HL-60 (cell line): ENCODE data around the gene DCAF17.

Source experiments
- DNase-seq, 2 experiments: peaks; one replicate each; pipeline ENCODE4 v3.0.0-alpha.2; 2010 to 2020; ENCODE audit warnings: low read depth in 1 of 2, low spot score in 1 of 2
- H3K27ac ChIP-seq: fragments of 250-450 bp; sonication (Bioruptor Pico); replicated peaks from 2 replicates; pipeline ENCODE4 v1.5.1; 2020; ENCODE audit warnings: mild to moderate bottlenecking, moderate library complexity
- H3K27me3 ChIP-seq: fragments of 250-450 bp; sonication (Bioruptor Pico); 2 replicates; pipeline ENCODE4 v1.5.1; 2021; ENCODE audit warnings: mild to moderate bottlenecking, moderate library complexity; ENCODE audit not compliant: insufficient read depth, poor library complexity, severe bottlenecking
- H3K4me3 ChIP-seq: replicated peaks from 2 replicates; pipeline ENCODE4 v1.5.1; 2011; ENCODE audit warnings: mild to moderate bottlenecking, control low read depth, low read length; ENCODE audit not compliant: insufficient read depth
- CTCF ChIP-seq: IDR thresholded peaks from one replicate; pipeline ENCODE4 v1.5.1; 2011; ENCODE audit warnings: low read length, control low read depth, inconsistent platforms; ENCODE audit not compliant: insufficient read depth
- GABPA ChIP-seq: IDR thresholded peaks from 2 replicates; pipeline ENCODE4 v1.6.1; 2012; ENCODE audit warnings: low read depth
- POLR2AphosphoS5 ChIP-seq: IDR thresholded peaks from 2 replicates; pipeline ENCODE4 v1.6.1; 2012; ENCODE audit warnings: low read depth
- REST ChIP-seq: IDR thresholded peaks from 2 replicates; pipeline ENCODE4 v1.6.1; 2012; ENCODE audit warnings: low read depth; ENCODE audit not compliant: insufficient replicate concordance
- SPI1 ChIP-seq: IDR thresholded peaks from 2 replicates; pipeline ENCODE4 v1.6.1; 2012; ENCODE audit warnings: low read depth, mild to moderate bottlenecking, borderline replicate concordance

The DCAF17 gene

GRCh38 chr2:171409436-171409971 is 24.5 kb upstream of the DCAF17 start:
- H3K27me3 ChIP-seq = no peaks in the 10 kb centered on the region
- DNase-seq = no peak

GRCh38 chr2:171410101-171410500 is 23.9 kb upstream of the DCAF17 start:
- DNase-seq = no peak
- no peaks in the 10 kb centered on the region for H3K27me3 ChIP-seq
- H3K4me3 ChIP-seq = no peak overlapping the region
- H3K27ac ChIP-seq = no peak overlapping the region
- TF ChIP-seq SPI1 (no peak), GABPA (no peak), REST (no peak), POLR2AphosphoS5 (no peak), CTCF (no peak)

More at GRCh38 chr2:171409436-171409971, 24.5 kb upstream of the DCAF17 start:
- no peak for TF ChIP-seq POLR2AphosphoS5
- TF ChIP-seq REST = no peak
- TF ChIP-seq SPI1 = no peak
- TF ChIP-seq CTCF = no peak
- no peak for TF ChIP-seq GABPA
- Histone ChIP-seq H3K4me3 (no peak overlapping the region), H3K27ac (no peak overlapping the region)

GRCh38 chr2:171410624-171411023 is 23.4 kb upstream of the DCAF17 start:
- Histone ChIP-seq H3K27ac (no peak overlapping the region), H3K4me3 (no peak overlapping the region), H3K27me3 (no peaks in the 10 kb centered on the region)
- no peak for TF ChIP-seq GABPA
- no peak for TF ChIP-seq SPI1
- no peak for TF ChIP-seq REST
- no peak for TF ChIP-seq POLR2AphosphoS5
- no peak for TF ChIP-seq CTCF
- no peak for DNase-seq
